Measurements from ENCODE around the gene RUFY2. TPM values are rescaled to one million over a fixed set of nuclear protein-coding genes. Genes with fewer than 3 reads are reported as not detected.

The RUFY2 gene
- total and polyA plus RNA-seq, 3 donors from 2014 or later, result 6.1 to 31.3 (median 19.8) TPM

GRCh38 chr10:68340358-68341080 is 66.6 kb downstream of the RUFY2 start:
- 84 to 91% methylated on average over 8 of the region's 8 CpGs for WGBS, 2 donors
- intact Hi-C loops (cut with DNase I; ENCODE audit: low total_unique reads), result no loop called here
- no peaks in the 10 kb centered on the region for H3K27me3 ChIP-seq
- no peaks in the 10 kb centered on the region for H3K9me3 ChIP-seq
- H3K27ac ChIP-seq, result no peak overlapping the region
- DNase-seq, result no peak
- H3K4me1 ChIP-seq, result peaks cover 24% of the 10 kb centered on the region
- no peak overlapping the region for H3K4me3 ChIP-seq
- peaks cover 5% of the 10 kb centered on the region for H3K36me3 ChIP-seq (ENCODE audit: low read depth, missing control alignments)
- TF ChIP-seq CTCF (IDR thresholded peaks at IDR 0.05), result no peak
- TF ChIP-seq POLR2A (IDR thresholded peaks at IDR 0.05), result no peak

GRCh38 chr10:68336754-68337351 is 70.2 kb downstream of the RUFY2 start:
- Histone ChIP-seq H3K27ac (peak overlapping the region in 1 of 2 donors; percentile 2), H3K9me3 (no peaks in the 10 kb centered on the region), H3K4me3 (no peak overlapping the region), H3K27me3 (no peaks in the 10 kb centered on the region), H3K4me1 (peaks cover 26% of the 10 kb centered on the region), H3K36me3 (ENCODE audit: low read depth, missing control alignments) (peaks cover 5% of the 10 kb centered on the region)
- DNase-seq, result no peak
- intact Hi-C loops (cut with DNase I; ENCODE audit: low total_unique reads), result no loop called here
- 61 to 62% methylated on average over 7 of the region's 7 CpGs for WGBS, 2 donors
- TF ChIP-seq POLR2A (IDR thresholded peaks at IDR 0.05), result no peak
- no peak for TF ChIP-seq CTCF (IDR thresholded peaks at IDR 0.05)

GRCh38 chr10:68334672-68335467 is 72.2 kb downstream of the RUFY2 start:
- DNase-seq, result no peak
- peaks cover 4% of the 10 kb centered on the region for H3K36me3 ChIP-seq (ENCODE audit: low read depth, missing control alignments)
- H3K4me1 ChIP-seq, result peaks cover 33% of the 10 kb centered on the region
- WGBS, 2 donors, result 2 to 5% methylated on average over 8 of the region's 8 CpGs
- H3K27me3 ChIP-seq, result no peaks in the 10 kb centered on the region
- intact Hi-C loops (cut with DNase I; ENCODE audit: low total_unique reads), result no loop called here
- peak overlapping the region in 1 of 2 donors; percentile 85 for H3K4me3 ChIP-seq
- no peak for TF ChIP-seq CTCF (IDR thresholded peaks at IDR 0.05)
- TF ChIP-seq POLR2A (IDR thresholded peaks at IDR 0.05), result no peak
- peak overlapping the region in 1 of 2 donors; percentile 21 for H3K27ac ChIP-seq
- H3K9me3 ChIP-seq, result no peaks in the 10 kb centered on the region

GRCh38 chr10:68333440-68334431 is 73.3 kb downstream of the RUFY2 start:
- DNase-seq, result peak; percentile 28
- H3K4me1 ChIP-seq, result peaks cover 40% of the 10 kb centered on the region
- H3K4me3 ChIP-seq, result peak overlapping the region; percentile 85 to 98

More at GRCh38 chr10:68333440-68334431, 73.3 kb downstream of the RUFY2 start:
- 2 to 3% methylated on average over 10 of the region's 10 CpGs for WGBS, 2 donors
- Histone ChIP-seq H3K9me3 (no peaks in the 10 kb centered on the region), H3K27me3 (no peaks in the 10 kb centered on the region), H3K27ac (peak overlapping the region; percentile 99 to 100), H3K36me3 (ENCODE audit: low read depth, missing control alignments) (no peaks in the 10 kb centered on the region)
- TF ChIP-seq POLR2A (IDR thresholded peaks at IDR 0.05) (no peak), CTCF (IDR thresholded peaks at IDR 0.05) (no peak)
- intact Hi-C loops (cut with DNase I; ENCODE audit: low total_unique reads), result no loop called here
